Effector memory CD8-positive, alpha-beta T cell (primary cell): Measurements from ENCODE around the gene HSPA14.
"Not testable (repeated sequence)": the region's sequence is repeated elsewhere in the genome, so short reads cannot be mapped to it uniquely, and the experiment has no call there.

Experiments
- ATAC-seq: fragments of 150-1000 bp; cut with Tn5 transposase; replicated peaks from 2 replicates; pipeline ENCODE4 v1.10.0; 2021; ENCODE audit warnings: mild to moderate bottlenecking, moderate library complexity
- DNase-seq, 3 experiments: peaks; one replicate each; pipeline ENCODE4 v3.0.0; 2021
- H3K27ac Mint-ChIP-seq, 2 donors: one replicate each; pipeline ENCODE4 v1.8.0; 2022; ENCODE audit warnings: mild to moderate bottlenecking in 2 of 2, mixed read lengths in 2 of 2, moderate library complexity in 2 of 2
- H3K27me3 Mint-ChIP-seq, 2 donors: one replicate each; pipeline ENCODE4 v1.8.0; 2022; ENCODE audit warnings: mixed read lengths in 2 of 2
- H3K36me3 Mint-ChIP-seq: one replicate; pipeline ENCODE4 v1.8.0; 2022; ENCODE audit warnings: mild to moderate bottlenecking, moderate library complexity, mixed read lengths; ENCODE audit not compliant: insufficient read depth
- H3K4me1 Mint-ChIP-seq, 2 donors: one replicate each; pipeline ENCODE4 v1.8.0; 2022; ENCODE audit warnings: low read depth in 2 of 2, mixed read lengths in 2 of 2
- H3K4me3 Mint-ChIP-seq, 2 donors: one replicate each; pipeline ENCODE4 v1.8.0; 2022; ENCODE audit warnings: mild to moderate bottlenecking in 2 of 2, mixed read lengths in 2 of 2, moderate library complexity in 2 of 2
- H3K9me3 Mint-ChIP-seq, 2 donors: one replicate each; pipeline ENCODE4 v1.8.0; 2022; ENCODE audit warnings: mixed read lengths in 2 of 2
- total RNA-seq, 9 experiments: gene quantifications; one replicate each; lab custom pipeline; 2026; lab: John Stamatoyannopoulos, UW

HSPA14 gene, protein sequence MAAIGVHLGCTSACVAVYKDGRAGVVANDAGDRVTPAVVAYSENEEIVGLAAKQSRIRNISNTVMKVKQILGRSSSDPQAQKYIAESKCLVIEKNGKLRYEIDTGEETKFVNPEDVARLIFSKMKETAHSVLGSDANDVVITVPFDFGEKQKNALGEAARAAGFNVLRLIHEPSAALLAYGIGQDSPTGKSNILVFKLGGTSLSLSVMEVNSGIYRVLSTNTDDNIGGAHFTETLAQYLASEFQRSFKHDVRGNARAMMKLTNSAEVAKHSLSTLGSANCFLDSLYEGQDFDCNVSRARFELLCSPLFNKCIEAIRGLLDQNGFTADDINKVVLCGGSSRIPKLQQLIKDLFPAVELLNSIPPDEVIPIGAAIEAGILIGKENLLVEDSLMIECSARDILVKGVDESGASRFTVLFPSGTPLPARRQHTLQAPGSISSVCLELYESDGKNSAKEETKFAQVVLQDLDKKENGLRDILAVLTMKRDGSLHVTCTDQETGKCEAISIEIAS
- total RNA-seq: 16.7 to 63.5 (median 37.6) reads per million in 9 experiments

DNA sequence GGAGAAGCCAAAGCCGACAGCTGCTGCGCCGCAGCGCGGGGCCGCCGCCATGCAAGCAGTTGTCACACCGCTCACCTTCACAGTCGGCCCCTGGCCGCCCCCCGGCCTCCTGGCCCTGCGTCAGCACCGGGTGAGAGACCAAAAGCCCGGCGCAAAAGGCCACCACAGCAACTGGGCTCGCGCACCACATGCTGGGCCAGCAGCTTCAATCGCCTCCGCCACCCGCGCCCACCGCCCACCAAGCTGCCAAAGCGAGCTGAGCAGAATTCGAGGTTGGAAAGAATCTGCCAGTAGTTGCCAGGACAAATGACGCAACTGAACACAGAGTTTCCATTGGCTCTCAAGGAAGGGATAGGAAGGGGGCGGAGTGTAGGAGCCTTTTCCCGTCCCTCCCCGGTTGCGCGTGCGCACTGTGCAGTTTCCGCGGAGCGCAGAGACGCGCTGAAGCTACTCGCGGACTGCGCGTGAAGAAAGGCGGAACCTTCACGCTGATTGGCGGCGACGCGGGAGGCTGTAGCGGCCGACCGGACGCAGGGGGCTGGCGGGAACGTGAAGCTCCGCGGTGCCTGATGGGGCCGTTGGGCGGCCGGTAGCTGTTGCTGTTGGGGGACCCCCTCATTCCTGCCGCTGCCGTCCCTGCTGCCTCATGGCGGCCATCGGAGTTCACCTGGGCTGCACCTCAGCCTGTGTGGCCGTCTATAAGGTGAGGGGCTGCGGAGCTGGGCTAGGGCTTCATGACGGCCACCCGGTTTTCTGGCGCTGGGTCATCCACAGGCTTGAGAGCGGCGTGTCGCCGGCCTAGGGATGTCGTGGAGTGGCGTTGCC lies at the start of gene HSPA14, which contains the start of the genes CDNF and MSANTD7:
HSPA14 (plus strand) TSS at position 550 of the 825 bp plus-strand sequence; CDS start at position 647, 97 bp downstream.
CDNF (minus strand) TSS at position 281 of the 825 bp plus-strand sequence; CDS start at position 190, 91 bp downstream.
MSANTD7 (plus strand) TSS at position 550 of the 825 bp plus-strand sequence. CDS start 3,979 bp downstream, outside the sequence.
- no peaks in the 10 kb centered on the region for H3K27me3 Mint-ChIP-seq

DNA sequence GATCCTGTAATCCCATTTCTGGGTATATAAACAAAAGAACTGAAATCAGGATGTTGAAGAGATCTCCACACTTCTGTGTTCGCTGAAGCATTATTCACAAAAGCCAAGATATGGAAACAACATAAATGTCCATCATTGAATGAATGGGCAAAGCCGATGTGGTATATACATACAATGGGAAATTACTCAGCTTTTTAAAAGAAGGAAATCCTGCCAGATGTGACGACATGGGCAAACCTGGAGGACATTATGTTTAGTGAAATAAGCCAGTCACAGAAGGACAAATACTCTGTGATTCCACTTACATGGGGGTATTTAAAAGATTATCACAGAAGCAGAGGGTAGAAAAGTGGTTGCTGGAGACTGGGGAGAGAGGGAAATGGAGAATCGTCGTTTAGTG lies 39.5 kb upstream of the HSPA14 start:
- no peak overlapping the region for H3K27ac Mint-ChIP-seq
- DNase-seq (no peak), ATAC-seq (no peak)

More for the DNA sequence above, at the start of gene HSPA14, which contains the start of the genes CDNF and MSANTD7:
- peaks cover 15 to 16% of the 10 kb centered on the region in 2 donors for H3K4me1 Mint-ChIP-seq
- H3K36me3 Mint-ChIP-seq: peaks cover 36% of the 10 kb centered on the region
- no peaks in the 10 kb centered on the region for H3K9me3 Mint-ChIP-seq
- H3K27ac Mint-ChIP-seq: peak within 1 kb of the TSS; percentile 97 to 98
- DNase-seq (peak; percentile 98 to 99 (median 99)), ATAC-seq (peak; percentile 85)
- peak within 1 kb of the TSS; percentile 96 to 97 for H3K4me3 Mint-ChIP-seq

DNA sequence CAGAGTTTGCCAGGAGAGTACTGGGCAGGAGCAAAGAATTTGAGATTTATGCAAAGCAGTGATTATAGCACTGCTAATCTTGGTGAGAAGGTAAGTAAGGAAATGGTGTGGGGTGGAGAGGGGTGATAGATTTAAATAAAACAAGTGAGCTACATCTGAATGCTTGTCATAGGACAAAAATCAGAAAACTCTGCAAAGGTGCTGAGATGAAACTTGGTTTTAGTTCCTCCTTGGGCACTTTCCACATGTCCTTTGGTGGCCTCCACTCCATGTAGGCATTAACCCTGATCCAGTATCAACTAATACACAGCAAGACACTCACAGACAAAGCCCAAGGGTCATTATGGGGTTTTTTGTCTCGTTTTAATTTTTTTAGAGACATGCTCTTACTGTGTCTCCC lies 37.7 kb upstream of the HSPA14 start:
- Mint-ChIP-seq H3K36me3 (no peaks in the 10 kb centered on the region), H3K27ac (no peak overlapping the region), H3K4me1 (peaks cover 0 to 2% of the 10 kb centered on the region in 2 donors), H3K4me3 (no peak overlapping the region), H3K27me3 (no peaks in the 10 kb centered on the region), H3K9me3 (no peaks in the 10 kb centered on the region)
- DNase-seq (no peak), ATAC-seq (no peak)

More for the DNA sequence above, 39.5 kb upstream of the HSPA14 start:
- no peaks in the 10 kb centered on the region for H3K36me3 Mint-ChIP-seq
- H3K4me3 Mint-ChIP-seq: no peak overlapping the region
- peaks cover 0 to 2% of the 10 kb centered on the region in 2 donors for H3K4me1 Mint-ChIP-seq
- H3K9me3 Mint-ChIP-seq: no peaks in the 10 kb centered on the region
- no peaks in the 10 kb centered on the region for H3K27me3 Mint-ChIP-seq

DNA sequence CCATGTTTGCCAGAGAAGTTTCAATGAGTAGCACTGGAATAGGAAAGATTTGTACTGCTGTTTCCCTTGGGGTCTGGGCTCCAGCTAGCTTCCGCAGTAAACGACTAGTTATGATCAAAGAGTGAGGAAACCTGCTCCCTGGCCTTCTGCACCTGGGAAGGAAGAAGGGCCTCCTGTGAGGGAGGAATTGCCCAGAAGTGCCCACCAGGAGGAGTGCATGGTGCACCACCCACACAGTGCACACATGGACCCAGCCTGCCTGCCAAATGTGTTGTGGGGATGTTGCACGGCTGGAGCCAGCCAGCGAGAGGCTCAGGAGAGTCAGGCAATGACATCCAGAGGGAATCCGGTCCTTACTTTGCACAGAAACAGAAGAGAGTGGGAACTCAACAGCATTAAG lies 36.4 kb upstream of the HSPA14 start:
- Mint-ChIP-seq H3K27ac (no peak overlapping the region), H3K27me3 (no peaks in the 10 kb centered on the region), H3K4me1 (peaks cover 0 to 2% of the 10 kb centered on the region in 2 donors), H3K36me3 (no peaks in the 10 kb centered on the region), H3K4me3 (no peak overlapping the region), H3K9me3 (no peaks in the 10 kb centered on the region)
- ATAC-seq (no peak), DNase-seq (no peak)

DNA sequence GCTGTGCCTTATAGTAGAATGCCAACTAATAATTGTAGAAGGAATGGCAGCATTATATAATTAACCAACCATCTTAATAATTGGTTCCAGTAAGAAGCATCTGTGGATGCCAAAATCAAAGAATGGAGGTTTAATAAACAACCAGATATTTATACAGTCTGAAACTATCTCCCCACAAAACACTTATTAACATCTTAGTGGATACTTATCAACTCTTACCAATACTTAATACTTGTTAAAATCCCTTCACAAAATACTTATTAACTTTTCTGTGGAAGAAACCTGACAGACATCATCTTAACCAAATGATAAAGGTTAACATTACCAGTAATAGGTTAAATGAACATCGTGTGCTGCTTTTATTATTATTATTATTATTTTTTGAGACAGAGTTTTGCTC lies 34.3 kb upstream of the HSPA14 start:
- peaks cover 0 to 2% of the 10 kb centered on the region in 2 donors for H3K4me1 Mint-ChIP-seq
- no peak overlapping the region for H3K27ac Mint-ChIP-seq
- no peaks in the 10 kb centered on the region for H3K9me3 Mint-ChIP-seq
- no peaks in the 10 kb centered on the region for H3K27me3 Mint-ChIP-seq
- DNase-seq (no peak), ATAC-seq (no peak)
- H3K4me3 Mint-ChIP-seq: no peak overlapping the region
- H3K36me3 Mint-ChIP-seq: no peaks in the 10 kb centered on the region

DNA sequence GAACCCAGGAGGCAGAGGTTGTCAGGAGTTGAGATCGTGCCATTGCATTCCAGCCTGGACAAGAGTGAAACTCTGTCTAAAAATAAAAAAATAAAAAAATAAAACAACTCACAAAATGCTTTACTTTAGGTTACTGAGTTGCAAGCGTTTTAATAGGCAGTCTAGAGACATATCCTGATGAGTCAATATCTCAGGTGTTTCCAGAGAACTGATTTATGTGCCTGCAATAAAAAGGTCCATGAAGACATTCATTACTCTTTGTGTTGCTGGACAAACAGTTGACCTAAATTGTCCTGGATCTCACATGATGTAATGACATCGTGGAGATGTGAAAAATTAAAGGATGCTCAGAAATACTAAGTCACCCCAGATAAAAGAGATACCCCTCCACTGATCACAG lies 31.8 kb upstream of the HSPA14 start:
- no peak overlapping the region for H3K27ac Mint-ChIP-seq
- H3K36me3 Mint-ChIP-seq: no peaks in the 10 kb centered on the region
- DNase-seq: no peak
- no peaks in the 10 kb centered on the region for H3K4me1 Mint-ChIP-seq
- H3K9me3 Mint-ChIP-seq: no peaks in the 10 kb centered on the region
- H3K27me3 Mint-ChIP-seq: no peaks in the 10 kb centered on the region
- H3K4me3 Mint-ChIP-seq: no peak overlapping the region
- no peak for ATAC-seq

DNA sequence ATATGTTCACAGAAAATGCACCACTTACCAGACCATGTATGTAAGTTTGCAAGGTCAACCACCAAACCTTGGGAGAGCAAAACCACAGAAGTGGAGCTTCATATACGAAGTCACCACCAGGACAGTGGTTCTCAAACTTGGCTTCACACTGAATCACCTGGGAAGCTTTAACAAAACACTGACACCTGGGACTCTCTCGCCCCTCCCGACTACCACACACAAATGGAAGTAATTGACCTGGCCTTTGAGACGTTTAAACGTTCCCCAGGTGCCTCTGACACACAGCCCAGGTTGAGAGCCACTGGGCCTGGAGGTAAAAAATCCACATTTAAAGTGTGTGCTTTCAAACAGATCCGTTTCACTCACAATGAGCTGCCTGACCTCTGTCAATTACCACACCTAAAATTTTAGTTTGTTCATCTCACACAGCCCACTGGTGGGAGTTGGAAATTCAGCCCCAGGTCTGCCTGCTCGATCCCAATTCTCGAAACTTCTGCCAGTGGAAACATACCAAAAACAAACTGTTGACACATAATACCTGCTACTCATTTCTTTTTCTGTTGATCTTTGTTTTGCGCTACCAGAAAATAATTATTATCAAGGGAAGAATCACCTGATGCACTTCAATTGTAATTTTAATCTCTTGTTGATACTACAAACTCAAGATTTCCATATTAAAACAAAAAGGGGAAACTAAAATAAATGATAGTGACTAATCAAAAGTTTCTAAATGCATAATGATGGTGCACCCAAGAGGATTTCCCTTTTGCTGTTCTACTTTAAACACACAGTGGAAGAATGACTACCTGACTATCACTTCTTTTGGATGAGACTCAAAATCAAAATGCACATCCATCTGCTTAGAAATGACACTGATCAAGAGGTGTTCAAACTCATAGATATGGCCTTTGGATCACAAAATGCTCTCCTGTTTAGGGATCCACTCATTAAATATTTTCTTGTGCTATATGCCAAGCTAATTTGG lies 26.8 kb upstream of the HSPA14 start:
- H3K4me3 Mint-ChIP-seq: no peak overlapping the region
- peaks cover 4 to 10% of the 10 kb centered on the region in 2 donors for H3K4me1 Mint-ChIP-seq
- ATAC-seq (no peak), DNase-seq (no peak)
- H3K9me3 Mint-ChIP-seq: no peaks in the 10 kb centered on the region
- H3K27me3 Mint-ChIP-seq: no peaks in the 10 kb centered on the region
- H3K27ac Mint-ChIP-seq: no peak overlapping the region
- no peaks in the 10 kb centered on the region for H3K36me3 Mint-ChIP-seq

DNA sequence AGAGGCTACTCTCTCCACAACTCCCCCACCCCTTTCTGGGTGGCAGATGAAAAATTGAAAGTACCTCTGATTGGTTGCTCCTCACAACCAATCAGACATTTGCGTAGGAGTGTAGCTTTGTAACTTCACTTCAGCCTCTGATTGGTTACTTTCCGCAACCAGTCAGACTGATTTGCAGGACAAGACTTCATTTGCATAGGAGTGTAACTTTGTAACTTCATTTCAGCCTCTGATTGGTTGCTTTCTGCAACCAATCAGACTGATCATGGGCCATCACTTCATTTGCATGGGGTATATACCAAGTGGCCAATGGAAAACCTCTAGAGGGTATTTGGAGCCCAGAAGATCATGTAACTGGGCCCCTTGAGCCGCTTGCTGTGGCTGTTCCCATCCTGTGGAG lies 25.8 kb upstream of the HSPA14 start:
- Mint-ChIP-seq H3K9me3 (no peaks in the 10 kb centered on the region), H3K36me3 (peaks cover 4% of the 10 kb centered on the region), H3K4me1 (peaks cover 4 to 10% of the 10 kb centered on the region in 2 donors), H3K27ac (no peak overlapping the region), H3K4me3 (peak overlapping the region in 1 of 2 donors; percentile 54), H3K27me3 (no peaks in the 10 kb centered on the region)
- DNase-seq (no peak), ATAC-seq (peak; percentile 33)

DNA sequence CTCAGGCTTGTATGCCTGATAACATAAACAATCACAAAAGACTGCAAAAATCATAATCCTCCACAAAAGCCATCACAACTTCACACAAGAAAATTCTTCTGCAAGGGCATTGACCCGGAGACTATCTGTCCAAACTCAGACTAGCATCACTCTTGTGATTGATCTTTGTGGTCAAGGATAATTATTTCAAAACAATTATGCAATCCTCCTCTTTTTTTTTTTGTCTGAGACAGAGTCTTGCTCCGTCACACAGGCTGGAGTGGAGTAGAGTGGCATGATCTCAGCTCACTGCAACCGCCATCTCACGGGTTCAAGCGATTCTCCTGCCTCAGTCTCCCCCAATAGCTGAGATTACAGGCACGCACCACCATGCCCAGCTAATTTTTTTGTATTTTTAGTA lies 22.4 kb upstream of the HSPA14 start:
- DNase-seq (no peak), ATAC-seq (no peak)
- H3K4me1 Mint-ChIP-seq: peaks cover 4 to 10% of the 10 kb centered on the region in 2 donors
- H3K9me3 Mint-ChIP-seq: no peaks in the 10 kb centered on the region
- no peak overlapping the region for H3K4me3 Mint-ChIP-seq
- H3K27me3 Mint-ChIP-seq: no peaks in the 10 kb centered on the region
- H3K27ac Mint-ChIP-seq: no peak overlapping the region
- H3K36me3 Mint-ChIP-seq: peaks cover 4% of the 10 kb centered on the region

DNA sequence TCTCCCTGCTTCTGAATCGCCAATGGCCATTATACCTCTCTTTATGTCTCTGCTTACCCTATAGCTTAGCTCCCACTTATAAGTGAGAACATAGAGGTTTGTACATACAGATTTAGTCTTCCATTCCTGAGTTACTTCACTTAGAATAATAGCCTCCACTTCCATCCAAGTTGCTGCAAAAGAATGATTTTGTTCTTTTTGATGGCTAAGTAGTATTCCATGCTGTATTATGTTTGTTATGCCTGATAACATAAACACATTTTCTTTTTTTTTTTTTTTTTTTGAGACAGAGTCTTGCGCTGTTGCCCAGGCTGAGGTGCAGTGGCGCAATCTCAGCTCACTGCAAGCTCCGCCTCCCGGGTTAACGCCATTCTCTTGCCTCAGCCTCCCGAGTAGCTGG lies 21.4 kb upstream of the HSPA14 start:
- H3K4me3 Mint-ChIP-seq, DNase-seq, H3K27ac Mint-ChIP-seq, H3K27me3 Mint-ChIP-seq, H3K36me3 Mint-ChIP-seq, ATAC-seq, H3K4me1 Mint-ChIP-seq, H3K9me3 Mint-ChIP-seq: not testable (repeated sequence)

DNA sequence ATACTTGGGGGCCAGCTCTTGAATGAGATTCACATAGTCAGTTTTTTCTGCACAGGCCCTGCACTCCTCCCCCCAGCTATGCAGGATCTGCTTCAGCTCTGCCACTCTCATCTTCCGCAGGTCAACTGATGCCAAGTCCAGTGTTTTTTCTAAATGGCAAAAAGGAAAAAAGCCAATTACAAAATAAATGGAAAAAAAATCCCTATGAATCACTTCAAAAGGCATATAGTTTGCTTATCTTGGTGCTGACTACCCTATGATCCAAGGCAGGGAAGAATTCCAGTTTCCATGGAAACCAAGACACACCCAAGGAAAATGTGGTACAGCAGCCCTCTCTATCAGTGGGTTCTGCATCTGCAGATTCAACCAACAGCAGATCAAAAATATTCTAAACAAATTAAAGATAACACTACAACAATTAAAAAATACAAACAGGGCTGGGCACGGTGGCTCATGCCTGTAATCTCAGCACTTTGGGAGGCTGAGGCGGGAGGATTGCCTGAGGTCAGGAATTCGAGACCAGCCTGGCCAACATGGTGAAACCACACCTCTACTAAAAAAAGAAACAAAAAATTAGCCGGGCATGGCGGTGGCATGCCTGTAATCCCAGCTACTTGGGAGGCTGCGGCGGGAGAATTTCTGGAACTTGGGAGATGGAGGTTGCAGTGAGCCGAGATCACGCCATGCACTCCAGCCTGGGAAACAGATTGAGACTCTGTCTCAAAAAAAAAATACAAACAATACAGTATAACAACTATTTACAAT lies 17.9 kb upstream of the HSPA14 start:
- Mint-ChIP-seq H3K27me3 (no peaks in the 10 kb centered on the region), H3K9me3 (no peaks in the 10 kb centered on the region), H3K4me3 (no peak overlapping the region), H3K27ac (no peak overlapping the region), H3K4me1 (peaks cover 0 to 3% of the 10 kb centered on the region in 2 donors), H3K36me3 (peaks cover 4% of the 10 kb centered on the region)
- DNase-seq (no peak), ATAC-seq (no peak)

DNA sequence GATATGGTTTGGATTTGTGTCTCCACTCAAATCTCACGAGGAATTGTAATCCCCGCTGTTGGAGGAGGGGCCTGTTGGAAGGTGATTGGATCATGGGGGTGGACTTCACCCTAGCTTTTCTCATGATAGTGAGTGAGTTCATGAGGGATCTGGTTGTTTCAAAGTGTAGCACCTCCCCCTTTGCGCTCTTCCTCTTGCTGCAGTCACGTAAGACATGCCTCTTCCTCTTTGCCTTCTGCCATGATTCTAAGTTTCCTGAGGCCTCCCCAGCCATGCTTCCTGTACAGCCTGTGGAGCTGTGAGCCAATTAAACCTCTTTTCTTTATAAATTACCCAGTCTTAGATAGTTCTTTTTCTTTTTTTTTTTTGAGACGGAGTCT lies 17.3 kb upstream of the HSPA14 start:
- DNase-seq (no peak), ATAC-seq (no peak)
- peaks cover 0 to 3% of the 10 kb centered on the region in 2 donors for H3K4me1 Mint-ChIP-seq
- no peak overlapping the region for H3K4me3 Mint-ChIP-seq
- no peaks in the 10 kb centered on the region for H3K9me3 Mint-ChIP-seq
- H3K36me3 Mint-ChIP-seq: peaks cover 4% of the 10 kb centered on the region
- H3K27ac Mint-ChIP-seq: peak overlapping the region in 1 of 2 donors; percentile 78
- no peaks in the 10 kb centered on the region for H3K27me3 Mint-ChIP-seq
